GM12878 (cell line): Measurements from ENCODE around the gene VAV2. TPM values are rescaled to one million over a fixed set of nuclear protein-coding genes. Genes with fewer than 3 reads are reported as not detected.

ENCODE experiments used
- ATAC-seq: fragments of 200-7000 bp; cut with Tn5 transposase; 3 replicates; pipeline ENCODE4 v1.9.1; 2020; ENCODE audit warnings: mild to moderate bottlenecking, moderate library complexity
- BruUV-seq: library from RNA; stranded (reverse); fragments of 400-500 nt; replicated peaks from 2 replicates; lab custom pipeline; 2021; lab: Mats Ljungman, UMichigan
- CTCF ChIA-PET: fragments of 300-600 bp; sonication (Branson Sonifier 250); formaldehyde crosslinking; extraction: SDS; loops from one replicate; lab custom pipeline; 2021; ENCODE audit warnings: inconsistent platforms; lab: Yijun Ruan, JAX
- POLR2A ChIA-PET: fragments of 350-600 bp; formaldehyde crosslinking; extraction: SDS; loops from one replicate; lab custom pipeline; 2021; ENCODE audit warnings: inconsistent platforms; lab: Charles Lee
- RAD21 ChIA-PET: fragments of 300-600 bp; sonication (Branson Sonifier 250); formaldehyde crosslinking; loops from one replicate; lab custom pipeline; 2023; ENCODE audit warnings: antibody characterized with exemption; ENCODE audit not compliant: unreplicated experiment; lab: Charles Lee
- SMC1A ChIA-PET: fragments of 300-600 bp; sonication (Branson Sonifier 250); formaldehyde crosslinking; loops from one replicate; lab custom pipeline; 2023; ENCODE audit not compliant: unreplicated experiment, uncharacterized antibody; lab: Charles Lee
- DNase-seq: peaks from one replicate; pipeline ENCODE4 v3.0.0-alpha.2; 2011; ENCODE audit warnings: low read depth, low spot score
- FAIRE-seq: peaks from 3 replicates; lab custom pipeline; 2011; peaks lifted over from hg19 to GRCh38; lab: Jason Lieb, UNC
- H2AFZ ChIP-seq: 2 replicates; pipeline ENCODE4 v1.6.0; 2011; ENCODE audit warnings: low read depth, low read length, control low read depth; ENCODE audit not compliant: control insufficient read depth
- H3K27ac ChIP-seq: 2 replicates; pipeline ENCODE4 v1.5.1; 2011; ENCODE audit warnings: control low read depth; ENCODE audit not compliant: control insufficient read depth, insufficient read depth
- H3K27me3 ChIP-seq, 2 experiments: replicated peaks in 1 of 2; 2 replicates each; pipeline versions ENCODE4 v1.6.0 to v1.6.1; 2011; ENCODE audit warnings: low read length in 1 of 2; ENCODE audit not compliant: control insufficient read depth in 2 of 2, insufficient read depth in 2 of 2
- H3K36me3 ChIP-seq, 2 experiments: 2 replicates each; pipeline ENCODE4 v1.5.1; 2011; ENCODE audit warnings: low read length in 1 of 2; ENCODE audit not compliant: control insufficient read depth in 2 of 2, insufficient read depth in 2 of 2
- H3K4me1 ChIP-seq: 2 replicates; pipeline ENCODE4 v1.6.1; 2011; ENCODE audit warnings: mild to moderate bottlenecking, low read length, moderate library complexity, mixed read lengths; ENCODE audit not compliant: control insufficient read depth, insufficient read depth
- H3K4me2 ChIP-seq: 2 replicates; pipeline ENCODE4 v1.6.0; 2011; ENCODE audit warnings: control low read depth; ENCODE audit not compliant: control insufficient read depth, insufficient read depth
- H3K4me3 ChIP-seq: fragments of 200-600 bp; sonication (generic); 2 replicates; pipeline ENCODE4 v1.5.1; 2016
- H3K79me2 ChIP-seq: 2 replicates; pipeline ENCODE4 v1.6.0; 2011; ENCODE audit warnings: low read length; ENCODE audit not compliant: control insufficient read depth, insufficient read depth
- H3K9ac ChIP-seq: 2 replicates; pipeline ENCODE4 v1.8.0; 2011; ENCODE audit warnings: low read length, control low read depth, mixed read lengths; ENCODE audit not compliant: control insufficient read depth, insufficient read depth
- H3K9me3 ChIP-seq: replicated peaks from 3 replicates; pipeline ENCODE4 v1.5.1; 2011; ENCODE audit warnings: mild to moderate bottlenecking, low read length; ENCODE audit not compliant: control insufficient read depth, insufficient read depth
- H4K20me1 ChIP-seq: 2 replicates; pipeline ENCODE4 v1.6.0; 2011; ENCODE audit not compliant: control insufficient read depth, insufficient read depth
- BCL11A ChIP-seq: IDR thresholded peaks from 2 replicates; pipeline ENCODE4 v1.6.1; 2011; ENCODE audit warnings: low read depth, low read length
- DPF2 ChIP-seq: fragments of 450-650 bp; IDR thresholded peaks from 2 replicates; pipeline ENCODE4 v1.6.1; 2017; ENCODE audit warnings: mild to moderate bottlenecking
- E2F8 ChIP-seq: fragments of 450-650 bp; IDR thresholded peaks from 2 replicates; pipeline ENCODE4 v1.6.1; 2018; ENCODE audit warnings: mild to moderate bottlenecking, low read depth, moderate library complexity; ENCODE audit not compliant: partially characterized antibody
- ETV6 ChIP-seq, 2 experiments: fragments of 450-650 bp in 1 of 2; IDR thresholded peaks in 1 of 2; conservative IDR thresholded peaks in 1 of 2; 2 replicates each; pipeline ENCODE4 v1.6.1; 2014; ENCODE audit warnings: antibody characterized with exemption in 1 of 2, borderline replicate concordance in 1 of 2, low read depth in 1 of 2, mild to moderate bottlenecking in 1 of 2, moderate library complexity in 1 of 2
- JUND ChIP-seq: IDR thresholded peaks from 2 replicates; pipeline ENCODE4 v1.6.1; 2012; ENCODE audit warnings: low read depth, mild to moderate bottlenecking, low read length, improper control_type of control experiment, moderate library complexity
- MTA3 ChIP-seq: IDR thresholded peaks from 2 replicates; pipeline ENCODE4 v1.6.1; 2012; ENCODE audit warnings: low read length, inconsistent platforms, borderline replicate concordance
- POU2F2 ChIP-seq: IDR thresholded peaks from 3 replicates; pipeline ENCODE4 v1.6.1; 2011; ENCODE audit warnings: low read depth, mild to moderate bottlenecking, low read length, borderline replicate concordance
- RCOR1 ChIP-seq: conservative IDR thresholded peaks from 2 replicates; pipeline ENCODE4 v1.6.1; 2012; ENCODE audit warnings: low read depth, low read length, improper control_type of control experiment
- RELB ChIP-seq: fragments of 450-650 bp; IDR thresholded peaks from 2 replicates; pipeline ENCODE4 v1.6.1; 2017; ENCODE audit warnings: low read depth, mild to moderate bottlenecking, moderate library complexity
- TCF7 ChIP-seq: IDR thresholded peaks from 2 replicates; pipeline ENCODE4 v1.6.1; 2014; ENCODE audit warnings: antibody characterized with exemption, borderline replicate concordance
- YBX1 ChIP-seq: fragments of 450-650 bp; IDR thresholded peaks from 2 replicates; pipeline ENCODE4 v1.6.1; 2016; ENCODE audit warnings: antibody characterized with exemption
- ZSCAN29 ChIP-seq: fragments of 450-650 bp; IDR thresholded peaks from 2 replicates; pipeline ENCODE4 v1.6.1; 2017; ENCODE audit warnings: mild to moderate bottlenecking, moderate library complexity
- WGBS: methylation state at CpG from one replicate; pipeline ENCODE4 v1.1.6; 2016; ENCODE audit warnings: low lambda C conversion rate; ENCODE audit not compliant: insufficient replicate concordance, insufficient coverage; ENCODE audit errors: missing lambda C conversion rate; 5-methylcytosine and 5-hydroxymethylcytosine counted together
- in situ Hi-C: fragments of 300-500 bp; cut with MboI; formaldehyde crosslinking; loops from 9 replicates; pipeline ENCODE4 v1.14.3; 2018; ENCODE audit warnings: mixed read lengths
- intact Hi-C: fragments of 100-400 bp; cut with micrococcal nuclease; formaldehyde crosslinking; loops from one replicate; pipeline ENCODE4 v1.14.2; 2022; ENCODE audit not compliant: unreplicated experiment
- polyA plus RNA-seq, 11 experiments: library from polyadenylated mRNA; depleted of rRNA in 4 of 11; unstranded in 6 of 11; stranded (reverse) in 5 of 11; fragments of >200 nt; fragmentation: Nextera tagmentation in 4 of 11; fragmentation: Illumina TruSeq in 1 of 11; extraction: Ambion mirVana in 4 of 11; extraction: Trizol in 1 of 11; gene quantifications; 1 replicate in 1 of 11; 2 replicates in 10 of 11; pipeline versions ENCODE4 v1.2.1 to v1.2.3, GENCODE V29; 2011 to 2016; ENCODE audit warnings: inconsistent platforms in 2 of 11, missing spikeins in 2 of 11, low read depth in 1 of 11
- total RNA-seq, 4 experiments: library from RNA; depleted of rRNA in 3 of 4; stranded (reverse); fragments of >200 nt in 3 of 4; fragmentation: Illumina TruSeq in 1 of 4; extraction: Trizol in 1 of 4; gene quantifications; 2 replicates each; pipeline versions ENCODE4 v1.2.1 to v1.2.3, GENCODE V29; 2013 to 2021

The VAV2 gene
- total and polyA plus RNA-seq, 10 of the 15 experiments (the other 5 are each of a cell fraction or from before 2014, with no cell fraction given) = 0.13 to 43.9 (median 16.9) TPM

- Histone ChIP-seq H3K79me2 (no peaks in the 10 kb centered on the region), H3K9ac (no peak overlapping the region), H3K4me2 (no peak overlapping the region), H3K4me1 (no peaks in the 10 kb centered on the region)
- ChIA-PET SMC1A (interaction anchor here (1.1 kb wide), 1 partner anchor 248 kb away, joined by 3 read pairs; no protein-coding TSS in a partner anchor), CTCF (interaction anchor here (1.0 to 2.2 kb wide), 2 partner anchors 217 to 218 kb away, joined by 4 to 6 read pairs; no protein-coding TSS in a partner anchor)
- whole genome bisulfite sequencing = 95% methylated on average over 25 of the region's 27 CpGs
- no peak for ATAC-seq
- BruUV-seq = no TSS peak
- no peak for TF ChIP-seq MTA3
- no peak for TF ChIP-seq JUND
- TF ChIP-seq TCF7 = no peak
- no peak for TF ChIP-seq RCOR1
- no peak for TF ChIP-seq BCL11A
- TF ChIP-seq RELB = no peak
- no peak for TF ChIP-seq POU2F2
- TF ChIP-seq ETV6 (conservative IDR thresholded peaks at IDR 0.05 in 1 of 2, IDR thresholded peaks at IDR 0.05 in 1 of 2; ENCODE audit: borderline replicate concordance in 1 of 2, low read depth in 1 of 2) = no peak
- TF ChIP-seq ZSCAN29 = no peak
- no peak for TF ChIP-seq DPF2
- TF ChIP-seq YBX1 = no peak
- no peak for TF ChIP-seq E2F8
- TF ChIP-seq, all 136 proteins: peak for 0
- H3K27me3 ChIP-seq = no peaks in the 10 kb centered on the region
- peaks cover 5% of the 10 kb centered on the region; the same call in 1 of the 3 replicates for H3K9me3 ChIP-seq
- ChIA-PET POLR2A (no interaction called here), RAD21 (no interaction called here)
- FAIRE-seq (no peak), DNase-seq (no peak)
- no peak overlapping the region for H3K4me3 ChIP-seq
- H2AFZ ChIP-seq = no peak overlapping the region
- peaks cover 9 to 36% of the 10 kb centered on the region in 2 experiments; a peak in 3 of 4 replicates for H3K36me3 ChIP-seq
- no peak overlapping the region for H3K27ac ChIP-seq
- in situ Hi-C loops (no loop called here), intact Hi-C loops (no loop called here)
- no peaks in the 10 kb centered on the region for H4K20me1 ChIP-seq
Measured at GRCh38 chr9:133775951-133776905, 215.9 kb downstream of the VAV2 start.
